Spinal cord (tissue), 10 donors: ENCODE data around the gene FOXK1. TPM values are rescaled to one million over a fixed set of nuclear protein-coding genes. Genes with fewer than 3 reads are reported as not detected.

Source experiments
- DNase-seq, 6 donors: peaks; one replicate each; pipeline versions ENCODE4 v3.0.0 to v3.0.0-alpha.2; 2013 to 2015; ENCODE audit warnings: low spot score in 6 of 6, low read depth in 4 of 6
- H3K27ac ChIP-seq: one replicate; pipeline ENCODE4 v1.5.1; 2013; ENCODE audit warnings: low read depth, low read length, control low read depth
- H3K27me3 ChIP-seq: one replicate; pipeline ENCODE4 v1.6.1; 2013; ENCODE audit warnings: low read length; ENCODE audit not compliant: control insufficient read depth, insufficient read depth
- H3K36me3 ChIP-seq: one replicate; pipeline ENCODE4 v1.6.1; 2013; ENCODE audit warnings: low read length; ENCODE audit not compliant: control insufficient read depth, insufficient read depth
- H3K4me1 ChIP-seq: one replicate; pipeline ENCODE4 v1.6.1; 2013; ENCODE audit warnings: low read length; ENCODE audit not compliant: control insufficient read depth, insufficient read depth
- H3K4me3 ChIP-seq: one replicate; pipeline ENCODE4 v1.5.1; 2013; ENCODE audit warnings: low read depth, low read length, control low read depth
- H3K9me3 ChIP-seq: one replicate; pipeline ENCODE4 v1.6.1; 2013; ENCODE audit warnings: low read length; ENCODE audit not compliant: control insufficient read depth, insufficient read depth
- WGBS: methylation state at CpG from one replicate; pipeline ENCODE4 v1.1.5; 2013; ENCODE audit warnings: missing lambda C conversion rate; ENCODE audit not compliant: insufficient coverage; 5-methylcytosine and 5-hydroxymethylcytosine counted together
- polyA plus RNA-seq, 2 donors: library from polyadenylated mRNA; unstranded; fragments of 120-200 nt; gene quantifications; one replicate each; pipeline ENCODE4 v1.2.1, GENCODE V29; 2013; ENCODE audit not compliant: insufficient read length in 2 of 2
- total RNA-seq, 2 donors: library from RNA; depleted of rRNA in 1 of 2; stranded (reverse); fragments of 120-200 nt in 1 of 2; fragments of >200 nt in 1 of 2; gene quantifications; one replicate each; pipeline versions ENCODE4 v1.2.3 to v1.2.4, GENCODE V29; 2013 to 2014
- donor health status: healthy.

The FOXK1 gene
- total and polyA plus RNA-seq, 4 donors = 17.0 to 30.6 (median 21.9) TPM

DNA sequence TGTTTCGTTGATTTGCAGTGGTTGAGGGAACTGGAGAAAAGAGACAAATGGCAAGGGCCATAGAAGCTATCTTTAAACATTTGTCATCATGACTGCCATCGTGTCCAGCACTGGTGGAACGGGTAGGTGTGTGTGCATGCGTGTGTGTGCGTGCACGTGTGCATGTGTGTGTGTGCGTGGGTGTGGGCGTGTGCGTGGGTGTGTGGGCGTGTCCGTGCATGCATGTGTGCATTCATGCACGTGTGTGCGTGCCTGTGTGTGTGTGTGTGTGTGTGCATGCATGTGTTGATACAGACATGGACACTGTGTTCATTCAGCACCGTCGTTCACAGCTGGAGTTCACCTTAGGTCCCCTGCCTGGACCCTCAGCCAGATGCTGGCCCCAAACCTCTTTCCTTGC lies 55.2 kb downstream of the FOXK1 start:
- Histone ChIP-seq H3K9me3 (no peaks in the 10 kb centered on the region), H3K27ac (no peak overlapping the region), H3K36me3 (peaks cover 38% of the 10 kb centered on the region), H3K4me3 (no peak overlapping the region), H3K4me1 (peaks cover 23% of the 10 kb centered on the region), H3K27me3 (no peaks in the 10 kb centered on the region)
- DNase-seq = no peak
- WGBS = 93% methylated on average over 12 of the region's 15 CpGs

DNA sequence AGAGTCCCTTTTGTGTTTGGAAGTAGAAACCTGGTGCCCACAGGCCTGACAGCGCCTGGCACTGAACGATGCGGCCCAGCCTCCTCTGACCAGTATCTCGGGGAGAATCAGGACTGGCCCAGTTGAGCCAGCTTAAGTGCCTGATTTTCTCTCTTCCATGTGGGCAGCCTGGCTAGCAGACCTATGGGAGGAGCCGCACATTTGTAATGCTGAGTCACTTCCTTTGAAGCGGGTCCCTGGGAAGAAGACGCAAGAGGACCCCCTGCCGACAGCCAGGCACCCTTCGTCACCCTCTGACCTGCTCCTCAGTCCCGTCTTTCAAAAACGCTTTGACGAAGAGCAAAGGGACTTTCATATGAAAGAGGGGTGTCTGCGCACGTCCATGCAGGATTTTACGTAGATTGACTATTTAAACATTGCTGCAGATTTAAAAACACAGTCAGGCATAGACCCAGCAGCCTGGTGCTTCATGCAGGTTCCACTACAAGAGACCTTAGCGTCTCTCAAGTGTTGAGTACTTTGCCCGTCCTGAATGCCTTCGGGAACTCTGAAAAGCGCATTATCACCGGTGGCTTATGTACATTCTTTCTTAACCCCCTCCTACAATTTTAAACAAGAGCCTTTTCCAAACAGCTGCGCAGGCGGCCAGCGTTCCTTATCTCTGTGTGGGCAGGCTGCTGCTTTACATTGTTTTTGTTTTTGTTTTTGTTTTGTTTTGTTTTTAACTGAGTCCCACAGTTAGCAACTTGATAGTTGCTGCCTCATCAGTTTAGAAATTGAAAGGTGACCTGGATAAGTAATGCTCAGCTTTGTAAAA lies 56.8 kb downstream of the FOXK1 start:
- Histone ChIP-seq H3K27me3 (no peaks in the 10 kb centered on the region), H3K36me3 (peaks cover 42% of the 10 kb centered on the region), H3K9me3 (no peaks in the 10 kb centered on the region), H3K27ac (peak overlapping the region; percentile 67), H3K4me1 (peaks cover 27% of the 10 kb centered on the region), H3K4me3 (no peak overlapping the region)
- 28% methylated on average over 18 of the region's 23 CpGs for WGBS
- DNase-seq = peak in 2 of 6 donors; percentile 42 to 45

DNA sequence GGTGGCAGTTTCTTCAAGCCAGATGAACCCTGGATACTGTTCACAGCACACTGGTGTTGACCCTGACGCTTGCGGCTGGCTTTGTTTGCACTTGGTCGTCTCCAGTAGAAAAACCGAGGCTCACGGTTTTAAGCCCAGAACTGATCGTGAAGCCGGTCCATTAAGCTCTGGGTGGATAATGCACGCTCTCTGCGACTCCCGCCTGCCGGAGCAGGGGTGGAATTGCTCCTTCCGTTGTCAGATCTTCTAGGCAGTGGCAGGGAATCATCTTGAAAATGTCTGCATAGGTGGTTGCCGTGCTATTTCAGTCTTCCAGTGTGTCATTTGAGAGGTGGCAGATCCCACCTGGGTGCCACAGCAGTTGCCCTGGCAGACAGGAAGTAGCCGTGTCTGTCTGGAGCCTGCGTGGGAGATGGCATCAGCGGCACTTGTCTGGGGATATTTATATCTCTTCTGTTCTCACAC lies 57.5 kb downstream of the FOXK1 start:
- peak in 2 of 6 donors; percentile 50 to 77 for DNase-seq
- Histone ChIP-seq H3K4me1 (peaks cover 30% of the 10 kb centered on the region), H3K4me3 (no peak overlapping the region), H3K9me3 (no peaks in the 10 kb centered on the region), H3K36me3 (peaks cover 38% of the 10 kb centered on the region), H3K27ac (peak overlapping the region; percentile 67), H3K27me3 (no peaks in the 10 kb centered on the region)
- WGBS = 33% methylated on average over 13 of the region's 16 CpGs

DNA sequence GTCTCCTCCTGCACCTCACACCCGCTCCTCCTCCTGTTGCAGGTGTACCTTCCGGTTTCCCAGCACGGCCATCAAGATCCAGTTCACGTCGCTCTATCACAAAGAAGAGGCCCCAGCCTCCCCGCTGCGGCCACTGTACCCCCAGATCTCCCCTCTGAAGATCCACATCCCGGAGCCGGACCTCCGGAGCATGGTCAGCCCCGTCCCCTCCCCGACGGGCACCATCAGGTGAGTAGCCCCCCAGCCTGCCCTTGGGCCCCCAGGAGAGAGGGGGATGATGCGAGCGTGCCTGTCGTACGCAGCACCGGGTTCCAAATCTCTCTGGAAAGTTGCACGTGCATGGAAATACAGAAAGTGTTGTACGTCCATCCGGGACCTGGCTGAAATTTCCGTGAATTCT lies 58.7 kb downstream of the FOXK1 start:
- H3K36me3 ChIP-seq = peaks cover 41% of the 10 kb centered on the region
- peaks cover 42% of the 10 kb centered on the region for H3K4me1 ChIP-seq
- 97% methylated on average over 17 of the region's 22 CpGs for WGBS
- DNase-seq = no peak
- H3K4me3 ChIP-seq = no peak overlapping the region
- no peaks in the 10 kb centered on the region for H3K9me3 ChIP-seq
- no peak overlapping the region for H3K27ac ChIP-seq
- H3K27me3 ChIP-seq = no peaks in the 10 kb centered on the region

DNA sequence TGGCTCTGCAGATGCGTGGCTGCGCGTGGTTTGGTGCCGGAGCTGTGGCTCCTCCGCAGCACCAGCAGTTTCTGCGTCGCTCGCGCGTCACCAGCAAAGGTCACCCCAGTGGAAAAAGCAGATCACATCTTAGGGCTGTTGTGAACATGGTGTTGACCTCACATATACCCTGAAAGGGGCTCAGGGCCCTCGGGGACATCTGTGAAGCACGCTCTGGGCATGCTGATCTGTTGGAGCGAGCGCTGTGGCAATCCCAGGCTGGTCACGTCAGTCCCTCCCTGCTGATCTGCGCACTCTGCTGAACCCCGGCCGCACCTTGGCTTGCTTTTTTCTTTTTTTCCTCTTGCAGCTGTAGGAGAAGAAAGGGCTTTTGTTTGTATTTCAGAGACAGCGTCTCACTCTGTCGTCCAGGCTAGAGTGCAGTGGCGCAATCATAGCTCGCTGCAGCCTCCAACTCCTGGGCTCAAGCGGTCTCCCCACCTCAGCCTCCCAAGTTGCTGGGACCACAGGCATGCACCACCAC lies 60.0 kb downstream of the FOXK1 start:
- Histone ChIP-seq H3K27me3 (no peaks in the 10 kb centered on the region), H3K9me3 (no peaks in the 10 kb centered on the region), H3K4me1 (peaks cover 51% of the 10 kb centered on the region), H3K4me3 (no peak overlapping the region), H3K36me3 (peaks cover 45% of the 10 kb centered on the region), H3K27ac (no peak overlapping the region)
- DNase-seq = no peak
- WGBS = 85% methylated on average over 19 of the region's 23 CpGs

DNA sequence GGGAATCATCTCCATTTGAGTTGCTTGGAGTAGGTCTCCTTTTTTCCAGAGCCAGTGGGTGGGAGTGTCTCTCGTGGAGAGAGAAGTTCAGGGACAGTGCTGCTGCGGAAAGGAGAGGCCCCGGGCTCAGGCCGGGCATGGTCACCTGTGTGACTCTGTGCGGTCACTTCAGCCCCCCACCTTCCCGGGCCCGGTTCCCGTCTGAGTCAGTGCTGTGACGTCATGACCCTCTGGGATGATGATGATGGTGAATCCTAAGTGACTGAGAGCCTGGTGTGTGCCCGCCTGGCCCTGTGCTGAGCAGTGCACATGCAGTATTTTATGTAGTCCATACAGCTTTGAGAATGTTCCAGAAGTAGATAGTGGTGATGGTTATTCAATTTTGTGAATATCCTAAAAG lies 60.8 kb downstream of the FOXK1 start:
- WGBS = 86% methylated on average over 9 of the region's 10 CpGs
- H3K9me3 ChIP-seq = no peaks in the 10 kb centered on the region
- no peak overlapping the region for H3K4me3 ChIP-seq
- DNase-seq = no peak
- H3K4me1 ChIP-seq = peaks cover 52% of the 10 kb centered on the region
- H3K27me3 ChIP-seq = no peaks in the 10 kb centered on the region
- no peak overlapping the region for H3K27ac ChIP-seq
- H3K36me3 ChIP-seq = peaks cover 49% of the 10 kb centered on the region

DNA sequence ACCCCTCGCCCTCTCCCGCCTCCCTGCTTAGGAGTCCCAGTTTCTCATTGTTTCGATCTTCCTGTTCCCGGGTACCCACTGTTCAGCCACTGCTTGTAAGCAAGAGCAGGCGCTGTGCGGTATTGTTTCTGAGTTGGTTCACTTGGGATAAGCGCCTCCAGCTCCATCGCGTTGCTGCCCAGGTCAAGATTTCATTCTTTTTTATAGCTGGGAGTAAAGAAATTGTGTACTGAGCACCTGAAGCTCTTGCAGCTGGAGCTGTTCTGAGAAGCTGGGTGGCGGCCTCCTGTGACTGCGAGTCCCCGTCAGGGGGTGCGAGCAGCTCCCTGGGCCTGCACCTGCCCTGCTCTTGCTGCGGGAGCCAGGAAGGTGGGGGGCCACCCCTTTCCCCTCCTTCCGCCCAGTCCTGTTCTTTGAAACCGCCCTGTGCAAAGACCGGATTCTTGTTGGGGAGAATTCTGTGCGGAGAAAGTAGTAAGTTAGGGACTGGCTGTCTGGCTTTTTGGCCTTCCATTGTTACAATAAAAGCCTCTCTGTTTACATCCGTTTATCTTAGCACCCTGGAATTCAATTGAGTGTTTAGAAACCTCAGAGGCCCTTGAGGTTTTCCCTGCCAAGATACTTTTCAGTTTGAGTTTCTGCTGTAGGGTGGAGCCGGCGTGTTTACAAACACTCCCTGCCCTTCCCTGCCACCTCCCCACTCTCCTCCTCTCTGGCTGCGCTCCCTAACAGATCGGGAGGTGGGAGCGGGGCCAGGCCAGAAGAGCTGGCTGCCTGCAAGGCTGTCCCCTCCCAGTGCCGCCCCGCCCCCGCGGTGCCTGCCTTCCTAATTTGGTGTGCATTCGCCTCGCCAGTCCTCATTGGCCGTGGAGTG lies 62.5 kb downstream of the FOXK1 start:
- H3K4me3 ChIP-seq = no peak overlapping the region
- WGBS = 20% methylated on average over 25 of the region's 31 CpGs
- no peaks in the 10 kb centered on the region for H3K9me3 ChIP-seq
- DNase-seq = peak; percentile 60 to 97 (median 71)
- peak overlapping the region; percentile 93 for H3K27ac ChIP-seq
- no peaks in the 10 kb centered on the region for H3K27me3 ChIP-seq
- peaks cover 39% of the 10 kb centered on the region for H3K4me1 ChIP-seq
- peaks cover 61% of the 10 kb centered on the region for H3K36me3 ChIP-seq

DNA sequence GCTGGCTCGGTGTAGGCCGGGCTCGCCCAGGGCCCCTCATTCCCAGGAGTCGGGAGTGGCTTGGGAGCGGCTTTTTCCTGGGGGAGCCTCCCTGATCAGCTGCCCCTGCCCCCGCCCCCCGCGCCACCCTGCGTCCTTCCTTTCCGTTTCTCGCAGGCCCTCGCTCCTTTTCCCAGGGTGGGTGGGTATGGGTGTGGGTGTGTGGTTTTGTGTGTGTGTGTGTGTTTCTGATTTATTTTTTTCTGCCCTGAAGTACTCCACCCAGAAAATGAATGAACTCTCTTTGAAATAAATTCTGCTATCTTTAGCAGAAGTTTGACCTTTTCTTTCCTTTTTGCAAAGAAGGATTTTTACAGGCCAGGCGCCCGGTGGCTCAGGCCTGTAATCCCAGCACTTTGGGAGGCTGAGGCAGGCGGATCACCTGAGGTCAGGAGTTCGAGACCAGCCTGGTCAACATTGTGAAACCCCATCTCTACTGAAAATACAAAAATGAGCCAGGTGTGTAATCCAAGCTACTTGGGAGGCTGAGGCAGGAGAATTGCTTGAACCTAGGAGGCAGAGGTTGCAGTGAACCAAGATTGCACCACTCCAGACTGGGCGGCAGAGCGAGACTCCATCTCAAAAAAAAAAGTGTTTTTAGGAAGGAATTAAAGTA lies 63.3 kb downstream of the FOXK1 start:
- Histone ChIP-seq H3K27me3 (no peaks in the 10 kb centered on the region), H3K36me3 (peaks cover 68% of the 10 kb centered on the region), H3K27ac (peak overlapping the region; percentile 93), H3K9me3 (no peaks in the 10 kb centered on the region), H3K4me1 (peaks cover 36% of the 10 kb centered on the region), H3K4me3 (no peak overlapping the region)
- WGBS = 2% methylated on average over 4 of the region's 18 CpGs
- no peak for DNase-seq
